Endodermal cell (in vitro differentiated cells): ENCODE measurements around the gene LEKR1. TPM values are rescaled to one million over a fixed set of nuclear protein-coding genes. Genes with fewer than 3 reads are reported as not detected.
"Not testable (repeated sequence)": the region's sequence is repeated elsewhere in the genome, so short reads cannot be mapped to it uniquely, and the experiment has no call there.

ENCODE experiments used
- DNase-seq: peaks from one replicate; pipeline ENCODE4 v3.0.0-alpha.2; 2017
- H3K27ac ChIP-seq: 2 replicates; pipeline ENCODE4 v1.5.1; 2013; ENCODE audit warnings: mild to moderate bottlenecking, low read depth, low read length, moderate library complexity
- H3K27me3 ChIP-seq: 2 replicates; pipeline ENCODE4 v1.6.1; 2013; ENCODE audit warnings: mild to moderate bottlenecking, low read length, moderate library complexity; ENCODE audit not compliant: insufficient read depth, control insufficient read depth, poor library complexity, severe bottlenecking
- H3K36me3 ChIP-seq: 2 replicates; pipeline ENCODE4 v1.7.0; 2013; ENCODE audit warnings: mild to moderate bottlenecking, low read length, moderate library complexity; ENCODE audit not compliant: control insufficient read depth, insufficient read depth
- H3K4me1 ChIP-seq: one replicate; pipeline ENCODE4 v1.7.0; 2013; ENCODE audit warnings: low read length; ENCODE audit not compliant: control insufficient read depth, insufficient read depth
- H3K4me3 ChIP-seq: 2 replicates; pipeline ENCODE4 v1.5.1; 2013; ENCODE audit warnings: mild to moderate bottlenecking, low read length, moderate library complexity
- H3K9ac ChIP-seq: 2 replicates; pipeline ENCODE4 v1.6.1; 2013; ENCODE audit warnings: mild to moderate bottlenecking, low read length, moderate library complexity; ENCODE audit not compliant: poor library complexity, severe bottlenecking; ENCODE audit errors: extremely low read depth
- H3K9me3 ChIP-seq: 2 replicates; pipeline ENCODE4 v1.6.1; 2013; ENCODE audit warnings: mild to moderate bottlenecking, low read length, moderate library complexity; ENCODE audit not compliant: control insufficient read depth
- H3K27ac Mint-ChIP-seq: 2 replicates; pipeline ENCODE4 v1.8.0; 2020; ENCODE audit warnings: mixed read lengths
- H3K27me3 Mint-ChIP-seq: 2 replicates; pipeline ENCODE4 v1.8.0; 2021; ENCODE audit warnings: mild to moderate bottlenecking, mixed read lengths; ENCODE audit not compliant: insufficient read depth
- H3K36me3 Mint-ChIP-seq: 2 replicates; pipeline ENCODE4 v1.8.0; 2020; ENCODE audit warnings: low read depth, mixed read lengths
- H3K4me1 Mint-ChIP-seq: 2 replicates; pipeline ENCODE4 v1.8.0; 2020; ENCODE audit warnings: mixed read lengths
- H3K4me3 Mint-ChIP-seq: 2 replicates; pipeline ENCODE4 v1.8.0; 2020; ENCODE audit warnings: mild to moderate bottlenecking, moderate library complexity, mixed read lengths
- H3K9me3 Mint-ChIP-seq: 2 replicates; pipeline ENCODE4 v1.8.0; 2020; ENCODE audit warnings: mild to moderate bottlenecking, mixed read lengths
- WGBS, 2 experiments: methylation state at CpG; one replicate each; pipeline versions ENCODE4 v1.1.5 to v1.1.7; 2013; ENCODE audit warnings: missing lambda C conversion rate in 2 of 2, mixed read lengths in 1 of 2; ENCODE audit not compliant: insufficient coverage in 1 of 2, insufficient read length in 1 of 2; 5-methylcytosine and 5-hydroxymethylcytosine counted together
- total RNA-seq, 2 donors: library from RNA; stranded (reverse); fragmentation: NEBNext Ultra II Directional in 1 of 2; extraction: Animal tissue kit (Norgen Biotek cat#: 25700) in 1 of 2; gene quantifications; 2 replicates in 1 of 2; 3 replicates in 1 of 2; pipeline ENCODE4 v1.2.1, GENCODE V29; 2021
- TF ChIP-seq, protein P1 (sequence below): fragments of 200-600 bp; sonication (generic); conservative IDR thresholded peaks from 2 replicates; pipeline ENCODE4 v1.5.0; 2021; ENCODE audit warnings: antibody characterized with exemption, mild to moderate bottlenecking

The LEKR1 gene
- total RNA-seq, 2 donors from 2014 or later = 1.0 to 1.2 TPM

DNA sequence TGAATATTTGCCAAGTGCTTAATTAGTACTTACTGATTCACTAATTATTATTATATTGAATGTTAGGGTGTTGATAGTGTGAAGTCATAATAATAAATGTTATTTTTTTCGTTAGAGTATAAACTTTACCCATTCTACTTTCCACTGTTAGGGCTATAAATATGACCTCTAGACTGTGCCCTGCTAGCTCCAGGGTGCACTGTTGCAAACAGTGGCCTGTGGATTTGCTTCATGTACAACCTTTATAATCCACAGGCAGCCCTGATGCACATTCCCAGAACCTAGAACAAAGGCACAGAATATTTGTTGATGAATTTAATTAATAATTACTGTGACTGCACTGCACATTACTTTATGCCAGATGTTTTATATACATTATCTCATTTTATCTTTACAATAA is 28.8 kb upstream of the LEKR1 start:
- no peaks in the 10 kb centered on the region for H3K36me3 ChIP-seq
- no peaks in the 10 kb centered on the region for H3K4me1 ChIP-seq
- H3K9me3 ChIP-seq = peaks cover 14% of the 10 kb centered on the region
- no peaks in the 10 kb centered on the region for H3K27me3 Mint-ChIP-seq
- H3K4me3 ChIP-seq = no peak overlapping the region
- peaks cover 4% of the 10 kb centered on the region for H3K36me3 Mint-ChIP-seq
- H3K4me3 Mint-ChIP-seq = no peak overlapping the region
- WGBS, 2 experiments = 75% methylated on average over 1 of the region's 1 CpG; no CpG with 5 or more reads in 1 of the 2 experiments
- no peaks in the 10 kb centered on the region for H3K4me1 Mint-ChIP-seq
- peaks cover 11% of the 10 kb centered on the region for H3K9me3 Mint-ChIP-seq
- no peak overlapping the region for H3K9ac ChIP-seq
- no peak overlapping the region for H3K27ac Mint-ChIP-seq
- no peak for DNase-seq
- H3K27me3 ChIP-seq = no peaks in the 10 kb centered on the region
- TF ChIP-seq, protein P1, sequence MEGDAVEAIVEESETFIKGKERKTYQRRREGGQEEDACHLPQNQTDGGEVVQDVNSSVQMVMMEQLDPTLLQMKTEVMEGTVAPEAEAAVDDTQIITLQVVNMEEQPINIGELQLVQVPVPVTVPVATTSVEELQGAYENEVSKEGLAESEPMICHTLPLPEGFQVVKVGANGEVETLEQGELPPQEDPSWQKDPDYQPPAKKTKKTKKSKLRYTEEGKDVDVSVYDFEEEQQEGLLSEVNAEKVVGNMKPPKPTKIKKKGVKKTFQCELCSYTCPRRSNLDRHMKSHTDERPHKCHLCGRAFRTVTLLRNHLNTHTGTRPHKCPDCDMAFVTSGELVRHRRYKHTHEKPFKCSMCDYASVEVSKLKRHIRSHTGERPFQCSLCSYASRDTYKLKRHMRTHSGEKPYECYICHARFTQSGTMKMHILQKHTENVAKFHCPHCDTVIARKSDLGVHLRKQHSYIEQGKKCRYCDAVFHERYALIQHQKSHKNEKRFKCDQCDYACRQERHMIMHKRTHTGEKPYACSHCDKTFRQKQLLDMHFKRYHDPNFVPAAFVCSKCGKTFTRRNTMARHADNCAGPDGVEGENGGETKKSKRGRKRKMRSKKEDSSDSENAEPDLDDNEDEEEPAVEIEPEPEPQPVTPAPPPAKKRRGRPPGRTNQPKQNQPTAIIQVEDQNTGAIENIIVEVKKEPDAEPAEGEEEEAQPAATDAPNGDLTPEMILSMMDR = no peak
- H3K27ac ChIP-seq = no peak overlapping the region

DNA sequence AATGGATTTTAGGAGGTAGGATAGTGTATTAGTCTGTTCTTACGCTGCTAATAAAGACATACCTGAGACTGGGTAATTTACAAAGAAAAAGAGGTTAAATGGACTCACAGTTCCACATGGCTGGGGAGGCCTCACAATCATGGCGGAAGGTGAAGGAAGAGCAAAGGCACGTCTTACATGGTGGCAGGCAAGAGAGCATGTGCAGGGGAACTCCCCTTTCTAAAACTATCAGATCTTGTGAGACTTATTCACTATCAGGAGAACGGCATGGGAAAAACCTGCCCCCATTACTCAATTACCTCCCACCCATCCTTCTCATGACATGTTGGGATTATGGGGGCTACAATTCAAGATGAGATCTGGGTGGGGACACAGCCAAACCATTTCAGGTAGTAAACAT is 25.9 kb upstream of the LEKR1 start:
- not testable (repeated sequence) for H3K9ac ChIP-seq, H3K4me1 Mint-ChIP-seq, H3K27ac ChIP-seq, H3K27ac Mint-ChIP-seq, H3K36me3 Mint-ChIP-seq, H3K4me1 ChIP-seq, H3K27me3 Mint-ChIP-seq, H3K4me3 ChIP-seq, H3K27me3 ChIP-seq, H3K36me3 ChIP-seq, DNase-seq, H3K4me3 Mint-ChIP-seq
- peaks cover 16% of the 10 kb centered on the region for H3K9me3 Mint-ChIP-seq
- peaks cover 26% of the 10 kb centered on the region for H3K9me3 ChIP-seq
- 96 to 97% methylated on average over 3 to 4 of the region's 4 CpGs for WGBS, 2 experiments

DNA sequence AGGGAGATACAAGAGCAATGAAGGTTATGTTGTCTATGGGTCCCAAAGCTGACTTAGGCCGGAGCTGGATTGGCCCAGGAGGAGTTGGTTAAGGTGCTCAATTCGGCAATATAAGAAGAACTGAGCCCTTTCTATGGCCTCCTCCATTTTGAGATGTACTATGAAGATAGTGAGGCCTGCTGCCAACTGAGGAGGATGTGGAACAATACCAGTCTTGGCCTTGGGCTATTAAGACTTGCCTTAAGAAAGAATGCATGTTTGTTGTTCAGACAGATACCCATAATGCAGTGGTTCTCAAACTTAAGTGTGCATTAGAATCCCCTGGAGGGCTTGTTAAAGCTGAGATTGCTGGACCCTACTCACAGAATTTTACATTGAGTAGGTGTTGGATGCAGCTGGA is 24.4 kb upstream of the LEKR1 start:
- H3K4me3 ChIP-seq = no peak overlapping the region
- TF ChIP-seq, protein P1 = no peak
- H3K27ac ChIP-seq = no peak overlapping the region
- no peak overlapping the region for H3K9ac ChIP-seq
- WGBS, 2 experiments = 91 to 100% methylated on average over 2 of the region's 2 CpGs
- DNase-seq = no peak
- Mint-ChIP-seq H3K27me3 (no peaks in the 10 kb centered on the region), H3K36me3 (peaks cover 4% of the 10 kb centered on the region), H3K9me3 (peaks cover 16% of the 10 kb centered on the region), H3K27ac (no peak overlapping the region), H3K4me1 (peaks cover 2% of the 10 kb centered on the region), H3K4me3 (no peak overlapping the region)
- no peaks in the 10 kb centered on the region for H3K36me3 ChIP-seq
- H3K27me3 ChIP-seq = no peaks in the 10 kb centered on the region
- no peaks in the 10 kb centered on the region for H3K4me1 ChIP-seq
- H3K9me3 ChIP-seq = peaks cover 26% of the 10 kb centered on the region

DNA sequence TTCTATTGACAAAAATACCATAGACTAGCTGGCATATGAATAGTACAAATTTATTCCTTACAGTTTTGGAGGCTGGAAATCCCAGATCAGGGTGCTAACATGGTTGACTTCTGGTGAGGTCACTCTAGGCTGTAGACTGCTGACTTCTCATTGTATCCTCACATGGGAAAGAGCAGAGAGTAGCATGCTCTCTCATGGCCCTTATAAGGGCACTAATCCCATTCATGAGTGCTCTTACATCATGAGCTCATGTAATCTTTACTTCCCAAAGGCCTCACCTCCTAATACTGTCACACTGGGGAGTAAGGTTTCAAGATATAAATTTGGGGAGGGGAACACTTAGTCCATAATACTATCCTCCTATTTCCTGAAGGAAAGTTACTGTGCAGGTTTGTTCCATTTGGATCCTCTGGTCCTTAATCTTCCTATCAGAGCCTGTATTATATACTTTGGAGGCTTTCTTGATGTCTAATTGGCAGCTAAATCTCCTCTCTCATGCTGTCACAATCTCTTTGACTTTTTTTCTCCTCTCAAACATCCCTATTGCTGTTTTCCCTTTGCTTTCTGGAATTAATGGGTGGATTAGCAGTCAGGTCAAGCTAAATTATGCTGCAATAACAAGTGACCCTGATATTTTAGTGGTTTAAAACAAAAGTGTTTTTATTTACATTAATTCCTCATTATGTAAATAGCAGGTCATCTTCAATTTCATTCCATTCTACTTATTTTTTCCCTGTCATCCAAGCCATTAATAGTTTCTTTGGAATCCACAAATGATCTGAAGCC is 23.1 kb upstream of the LEKR1 start:
- H3K4me1 Mint-ChIP-seq = peaks cover 4% of the 10 kb centered on the region
- peaks cover 16% of the 10 kb centered on the region for H3K9me3 Mint-ChIP-seq
- H3K36me3 ChIP-seq = no peaks in the 10 kb centered on the region
- no peaks in the 10 kb centered on the region for H3K27me3 ChIP-seq
- no peak overlapping the region for H3K27ac ChIP-seq
- no peak overlapping the region for H3K27ac Mint-ChIP-seq
- TF ChIP-seq, protein P1 = no peak
- no peaks in the 10 kb centered on the region for H3K4me1 ChIP-seq
- no peak overlapping the region for H3K4me3 Mint-ChIP-seq
- peaks cover 4% of the 10 kb centered on the region for H3K36me3 Mint-ChIP-seq
- H3K9ac ChIP-seq = no peak overlapping the region
- H3K9me3 ChIP-seq = peaks cover 26% of the 10 kb centered on the region
- peak overlapping the region; percentile 44 for H3K4me3 ChIP-seq
- DNase-seq = no peak
- H3K27me3 Mint-ChIP-seq = no peaks in the 10 kb centered on the region
